Ureter (tissue), 1 donor: ENCODE data around the gene CLHC1. TPM values are rescaled to one million over a fixed set of nuclear protein-coding genes. Genes with fewer than 3 reads are reported as not detected.
"Not testable (repeated sequence)": the region's sequence is repeated elsewhere in the genome, so short reads cannot be mapped to it uniquely, and the experiment has no call there.

ENCODE experiments used
- DNase-seq: peaks from one replicate; pipeline ENCODE4 v3.0.0-alpha.2; 2020; ENCODE audit warnings: low spot score
- total RNA-seq: library from RNA; stranded (reverse); gene quantifications from one replicate; pipeline ENCODE4 v1.2.4, GENCODE V29; 2023
- donor health status: DM: yes; HTN: yes; CAD: no.

Gene CLHC1
- total RNA-seq, 1 donor from 2014 or later, result 26.3 TPM

DNA sequence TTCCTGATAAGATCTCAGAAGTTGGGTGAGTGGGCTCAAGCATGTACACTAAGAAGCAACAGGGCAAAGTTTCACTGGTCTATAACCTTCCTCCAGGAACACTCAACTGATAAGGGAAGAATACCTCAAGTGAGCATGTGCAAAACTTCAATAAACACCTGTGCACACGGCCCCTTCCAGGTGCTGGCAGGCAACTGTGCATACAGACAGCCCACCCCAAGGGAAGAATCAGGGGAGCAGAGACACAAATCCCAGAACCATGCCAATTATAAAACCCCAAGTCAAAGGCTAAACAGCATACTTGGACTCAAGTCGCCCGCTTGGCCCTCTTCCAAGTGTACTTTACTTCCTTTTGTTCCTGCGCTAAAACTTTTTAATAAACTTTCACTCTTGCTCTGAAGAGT lies 96.0 kb downstream of the CLHC1 start:
- DNase-seq, result no peak

- no peak for DNase-seq
Observed at GRCh38 chr2:55135491-55135890, 96.6 kb downstream of the CLHC1 start.

DNA sequence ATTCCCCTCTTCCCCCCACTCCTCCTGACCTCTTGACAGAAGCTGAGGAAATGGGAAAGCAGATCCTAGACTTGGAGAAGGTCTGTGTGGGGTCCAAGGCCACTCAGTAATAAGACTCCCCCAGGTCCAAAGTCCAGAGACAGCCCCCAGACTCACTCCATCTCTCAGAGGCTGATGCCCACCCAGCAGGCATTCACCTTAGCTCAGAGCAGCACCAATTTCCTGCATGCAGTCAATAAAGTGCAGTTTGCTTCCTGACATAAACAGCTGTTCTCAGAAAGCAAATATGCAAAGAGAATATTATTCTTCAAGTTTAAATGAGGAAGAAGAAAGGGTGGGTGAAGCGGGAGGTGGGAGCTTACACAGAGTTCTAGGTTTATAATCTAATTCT lies 97.8 kb downstream of the CLHC1 start:
- DNase-seq, result no peak

DNA sequence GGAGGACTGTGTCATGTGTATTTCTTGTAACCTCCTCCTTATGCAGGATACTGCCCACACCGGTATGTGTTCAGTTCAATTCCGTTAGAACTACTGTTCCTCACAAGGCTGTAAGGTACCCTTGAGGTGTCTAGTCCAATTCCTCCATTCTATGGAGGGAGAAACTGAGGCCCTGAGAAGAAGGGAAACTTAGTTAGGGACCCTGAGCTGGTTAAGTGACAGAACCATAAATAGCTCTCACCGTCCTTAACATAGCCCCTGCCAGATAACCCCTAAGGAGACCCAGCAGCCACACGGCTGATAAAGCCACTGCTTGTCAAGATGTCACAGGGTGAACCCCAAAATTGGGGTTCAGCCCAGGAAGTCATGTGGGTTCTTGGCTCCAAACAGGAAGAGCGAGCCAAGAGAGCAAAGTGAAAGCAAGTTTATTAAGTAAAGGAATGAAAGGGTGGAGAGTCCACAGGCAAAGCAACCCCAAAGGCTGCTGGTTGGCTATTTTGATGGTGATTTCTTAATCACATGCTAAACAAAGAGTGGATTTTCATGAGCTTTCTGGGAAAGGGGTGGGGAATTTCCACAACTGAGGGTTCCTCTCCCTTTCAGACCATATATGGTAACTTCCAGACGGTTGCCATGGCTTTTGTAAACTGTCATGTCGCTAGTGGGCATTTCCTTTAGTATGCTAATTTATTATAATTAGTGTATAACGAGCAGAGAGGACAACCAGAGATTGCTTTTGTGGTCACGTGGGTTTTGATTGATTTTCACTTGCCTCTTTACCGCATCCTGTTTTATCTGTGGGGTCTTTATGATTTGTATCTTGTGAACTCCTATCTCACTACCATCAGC lies 98.4 kb downstream of the CLHC1 start:
- peak; percentile 69 for DNase-seq

- no peak for DNase-seq
Observed at GRCh38 chr2:55130849-55131248, 101.2 kb downstream of the CLHC1 start.

DNA sequence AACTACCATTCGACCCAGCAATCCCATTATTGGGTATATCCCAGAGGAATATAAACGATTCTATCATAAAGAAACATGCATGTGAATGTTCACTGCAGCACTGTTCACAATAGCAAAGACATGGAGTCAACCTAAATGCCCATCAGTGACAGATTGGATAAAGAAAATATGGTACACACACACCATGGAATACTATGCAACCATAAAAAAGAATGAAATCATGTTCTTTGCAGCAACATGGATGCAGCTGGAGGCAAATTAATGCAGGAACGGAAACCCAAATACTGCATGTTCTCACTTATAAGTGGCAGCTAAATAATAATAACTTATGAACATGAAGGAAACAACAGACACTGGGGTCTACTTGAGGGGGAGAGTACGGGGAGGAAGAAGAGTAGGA lies 105.5 kb downstream of the CLHC1 start:
- DNase-seq, result not testable (repeated sequence)

Other genes starting within 250 kb of the CLHC1 start
- gene RTN4, start 181.8 kb downstream of the CLHC1 start, total RNA-seq, result 337 TPM
- 944 TPM for gene RPS27A, start 395 bp upstream of the CLHC1 start, total RNA-seq
- gene MTIF2, start 36.9 kb upstream of the CLHC1 start, total RNA-seq, result 29.9 TPM
- gene CCDC88A, start 187.6 kb upstream of the CLHC1 start, total RNA-seq, result 51.0 TPM